ENCODE data around the gene HES3.

- TF ChIP-seq POLR2A (IDR thresholded peaks at IDR 0.05; ENCODE audit: low read length): no peak
- no peak for TF ChIP-seq GATA1 (IDR thresholded peaks at IDR 0.05; ENCODE audit: low read depth, low read length)
These were observed 45.2 kb upstream of the HES3 start for GRCh38 chr1:6198646-6199297.
